GM12864 (cell line): ENCODE data around the gene CACNA1D.

Experiments
- DNase-seq: peaks from one replicate; pipeline ENCODE4 v3.0.0-alpha.2; 2011; ENCODE audit warnings: low read depth
- H3K4me3 ChIP-seq: 2 replicates; pipeline ENCODE4 v1.5.1; 2011; ENCODE audit warnings: mild to moderate bottlenecking, low read depth, low read length, control low read depth
- TF ChIP-seq, protein P1 (sequence below): IDR thresholded peaks from 2 replicates; pipeline ENCODE4 v1.5.1; 2011; ENCODE audit warnings: low read depth, mild to moderate bottlenecking, moderate library complexity, low read length, control low read depth, inconsistent platforms; ENCODE audit errors: missing control alignments

The CACNA1D gene

DNA sequence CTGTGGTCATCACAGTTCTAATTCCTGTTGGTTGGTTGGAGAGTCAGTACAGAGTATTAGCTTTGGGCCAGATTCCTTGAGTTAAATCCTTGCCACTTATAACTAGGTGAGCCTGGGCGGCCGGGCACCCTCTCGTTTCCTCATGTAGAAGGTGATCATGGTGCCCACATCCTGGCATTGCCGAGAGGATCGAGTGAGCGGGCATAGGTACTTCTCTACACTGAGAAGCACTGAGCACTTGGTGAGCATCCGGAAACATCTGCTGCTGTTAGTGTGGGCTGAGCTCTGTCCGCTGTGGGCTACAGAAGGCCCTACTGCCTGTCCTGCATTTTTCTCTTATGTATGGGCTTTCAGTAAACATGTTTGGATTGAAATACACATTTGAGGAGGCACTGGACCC, 96.2 kb downstream of the CACNA1D start:
- TF ChIP-seq, protein P1, sequence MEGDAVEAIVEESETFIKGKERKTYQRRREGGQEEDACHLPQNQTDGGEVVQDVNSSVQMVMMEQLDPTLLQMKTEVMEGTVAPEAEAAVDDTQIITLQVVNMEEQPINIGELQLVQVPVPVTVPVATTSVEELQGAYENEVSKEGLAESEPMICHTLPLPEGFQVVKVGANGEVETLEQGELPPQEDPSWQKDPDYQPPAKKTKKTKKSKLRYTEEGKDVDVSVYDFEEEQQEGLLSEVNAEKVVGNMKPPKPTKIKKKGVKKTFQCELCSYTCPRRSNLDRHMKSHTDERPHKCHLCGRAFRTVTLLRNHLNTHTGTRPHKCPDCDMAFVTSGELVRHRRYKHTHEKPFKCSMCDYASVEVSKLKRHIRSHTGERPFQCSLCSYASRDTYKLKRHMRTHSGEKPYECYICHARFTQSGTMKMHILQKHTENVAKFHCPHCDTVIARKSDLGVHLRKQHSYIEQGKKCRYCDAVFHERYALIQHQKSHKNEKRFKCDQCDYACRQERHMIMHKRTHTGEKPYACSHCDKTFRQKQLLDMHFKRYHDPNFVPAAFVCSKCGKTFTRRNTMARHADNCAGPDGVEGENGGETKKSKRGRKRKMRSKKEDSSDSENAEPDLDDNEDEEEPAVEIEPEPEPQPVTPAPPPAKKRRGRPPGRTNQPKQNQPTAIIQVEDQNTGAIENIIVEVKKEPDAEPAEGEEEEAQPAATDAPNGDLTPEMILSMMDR = no peak
- no peak for DNase-seq
- H3K4me3 ChIP-seq = no peak overlapping the region

DNA sequence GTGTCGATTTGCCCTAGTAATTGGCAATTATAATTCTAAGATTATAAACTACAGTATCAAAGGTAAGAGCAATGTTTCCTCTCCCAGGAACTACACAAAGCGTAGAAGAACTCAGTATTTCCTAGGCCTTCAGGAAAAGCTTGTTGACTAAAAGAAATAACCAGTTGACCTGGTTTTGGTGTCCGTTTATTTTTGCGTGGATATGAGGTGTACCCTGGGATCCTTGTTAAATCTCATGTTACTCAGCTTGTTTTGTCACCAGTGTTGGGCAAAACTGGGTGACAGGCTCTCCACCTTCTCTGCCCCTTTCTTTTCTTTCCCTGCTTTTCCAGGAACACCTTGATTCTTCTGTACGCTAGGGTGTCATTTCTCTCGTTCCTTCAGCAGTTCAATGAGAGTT, 97.2 kb downstream of the CACNA1D start:
- H3K4me3 ChIP-seq = no peak overlapping the region
- TF ChIP-seq, protein P1 = no peak
- no peak for DNase-seq

DNA sequence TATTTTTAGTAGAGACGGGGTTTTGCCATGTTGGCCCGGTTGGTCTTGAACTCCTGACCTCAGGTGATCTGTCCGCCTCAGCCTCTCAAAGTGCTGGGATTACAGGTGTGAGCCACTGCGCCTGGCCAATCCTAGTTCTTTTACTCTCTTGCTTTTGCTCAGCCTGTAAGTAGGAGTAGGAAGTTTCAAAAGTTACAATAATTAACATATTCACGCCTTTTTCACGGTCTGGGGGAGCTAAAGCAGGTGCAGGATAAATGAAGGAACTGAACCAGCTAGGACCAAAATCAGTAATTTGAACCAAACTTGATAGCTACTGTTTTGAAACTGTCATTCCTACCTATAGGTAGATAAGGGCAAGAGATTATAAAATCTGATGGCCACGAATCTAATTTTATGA, 98.5 kb downstream of the CACNA1D start:
- H3K4me3 ChIP-seq = no peak overlapping the region
- TF ChIP-seq, protein P1 = no peak
- no peak for DNase-seq

DNA sequence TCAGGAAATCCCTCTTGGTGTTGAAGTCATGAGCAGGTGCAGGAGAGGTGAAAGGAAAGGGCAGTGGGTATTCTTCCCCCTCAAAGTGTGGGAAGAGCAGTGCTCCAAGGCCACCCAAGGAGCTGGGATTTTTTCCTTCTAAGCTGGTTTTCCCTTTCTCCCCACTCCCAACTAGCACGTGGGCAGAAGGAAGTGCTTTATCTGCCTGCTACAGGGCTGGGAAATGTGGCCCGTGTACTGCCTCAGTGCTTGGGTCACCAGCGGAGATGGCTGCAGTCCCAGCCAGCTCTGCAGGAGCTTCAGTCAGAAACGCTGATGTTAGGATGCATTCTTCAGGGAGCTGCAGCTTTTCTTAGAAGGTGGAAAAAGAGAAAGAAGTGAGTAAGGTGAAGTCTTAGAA, 99.2 kb downstream of the CACNA1D start:
- TF ChIP-seq, protein P1 = no peak
- DNase-seq = no peak
- no peak overlapping the region for H3K4me3 ChIP-seq

DNA sequence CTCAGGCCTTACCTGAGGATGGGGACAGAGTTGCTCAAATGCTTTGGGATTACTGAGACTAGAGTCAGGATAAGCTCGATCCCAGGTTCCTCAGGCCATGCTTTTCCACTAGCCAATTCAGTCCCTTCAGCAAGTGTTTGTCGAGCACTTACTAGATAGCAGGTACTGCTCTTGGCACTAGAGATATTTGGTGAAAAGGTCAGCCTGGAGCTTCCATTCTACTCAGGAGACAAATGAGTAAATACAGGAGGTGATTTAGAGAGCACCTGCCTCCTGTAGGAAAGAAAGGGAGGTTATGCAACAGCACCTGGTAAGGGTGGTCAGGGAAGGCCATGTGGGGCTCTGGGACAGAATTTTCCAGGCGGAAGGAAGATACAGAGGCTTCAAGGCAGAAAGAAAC, 99.9 kb downstream of the CACNA1D start:
- H3K4me3 ChIP-seq = no peak overlapping the region
- TF ChIP-seq, protein P1 = no peak
- no peak for DNase-seq

DNA sequence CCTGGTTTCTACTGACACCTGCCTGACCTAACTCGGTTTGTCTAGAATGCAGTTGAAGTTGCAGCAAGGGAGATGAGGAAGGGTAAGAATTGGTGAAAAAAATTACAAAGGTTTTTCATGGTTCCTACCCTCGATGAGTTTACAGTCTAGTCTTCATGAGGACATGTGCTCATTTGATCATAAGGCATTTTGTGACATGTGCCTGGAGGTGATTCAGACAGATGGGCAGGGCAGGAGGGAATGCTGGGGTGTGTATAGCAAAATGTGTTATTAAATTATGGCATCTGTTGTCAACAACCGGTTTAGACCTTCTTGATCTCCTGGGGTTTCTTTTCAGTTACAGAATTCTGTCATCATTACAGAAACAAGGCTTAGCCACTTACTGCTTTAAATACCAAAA, 101.2 kb downstream of the CACNA1D start:
- H3K4me3 ChIP-seq = no peak overlapping the region
- DNase-seq = no peak
- TF ChIP-seq, protein P1 = no peak

DNA sequence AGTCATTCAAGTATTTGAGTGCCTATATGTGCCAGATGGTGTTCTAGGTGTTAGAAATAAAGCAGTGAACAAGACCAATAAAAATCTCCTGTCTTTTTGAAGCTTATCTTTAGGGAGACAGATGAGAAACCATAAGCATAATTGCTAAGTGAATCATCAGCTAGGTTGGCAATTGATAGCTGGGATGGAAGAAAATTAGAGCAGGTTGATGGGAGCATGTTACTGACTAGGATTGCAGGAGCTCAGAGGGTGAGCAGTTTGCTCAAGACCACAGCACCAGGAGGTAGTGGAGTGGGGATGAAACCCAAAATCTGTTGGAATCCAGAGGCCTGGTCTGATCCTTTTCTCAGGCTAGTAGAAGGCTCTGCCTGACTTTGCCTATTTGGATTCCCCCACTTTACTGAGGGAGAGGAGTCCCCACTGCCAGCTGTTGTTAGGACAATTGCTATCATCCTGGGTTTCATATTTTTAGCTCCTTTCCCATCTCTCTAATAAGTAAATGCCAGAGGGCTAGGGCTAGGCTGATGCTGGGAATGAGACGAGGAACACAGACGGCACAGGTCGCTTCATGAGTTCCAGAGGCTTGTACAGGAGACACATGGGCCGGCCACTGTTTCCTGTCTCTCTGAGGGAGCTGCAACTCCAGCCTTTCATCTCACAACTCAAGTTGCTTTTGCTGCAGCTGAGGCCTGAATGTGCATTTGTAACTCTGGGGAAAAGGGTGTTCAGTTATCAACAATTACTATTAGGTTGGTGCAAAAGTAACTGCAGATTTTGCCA, 102.9 kb downstream of the CACNA1D start:
- no peak overlapping the region for H3K4me3 ChIP-seq
- no peak for DNase-seq
- TF ChIP-seq, protein P1 = no peak
